CD4-positive, alpha-beta T cell treated with Interleukin-1 beta for 1 hour (primary cell): Measurements from ENCODE around the gene KIFBP.

ENCODE experiments used
- DNase-seq, 2 donors: peaks; one replicate each; pipeline ENCODE4 v3.0.0-alpha.2; 2020 to 2022

Gene KIFBP

GRCh38 chr10:69051710-69052487 is 63.3 kb downstream of the KIFBP start:
- DNase-seq, result no peak

DNA sequence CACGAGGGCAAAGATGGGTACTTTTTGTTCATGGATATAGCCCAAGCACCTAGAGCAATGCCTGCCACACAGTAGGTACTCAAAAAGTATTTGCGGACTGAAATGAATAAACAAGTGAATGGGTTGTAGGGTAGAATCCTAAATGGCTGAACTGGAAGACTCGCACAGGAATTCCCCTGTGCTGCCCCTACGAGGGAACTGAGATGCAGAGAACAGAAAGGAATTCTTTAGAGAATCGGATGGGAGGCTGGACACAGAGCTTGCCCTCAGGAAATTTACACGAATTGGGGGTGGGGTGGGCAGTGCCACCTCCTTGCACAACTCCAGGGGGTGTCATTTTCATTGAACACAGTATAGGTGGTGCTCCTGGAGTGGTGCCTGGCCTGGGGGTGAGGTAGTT is 64.1 kb downstream of the KIFBP start:
- DNase-seq, result no peak

DNA sequence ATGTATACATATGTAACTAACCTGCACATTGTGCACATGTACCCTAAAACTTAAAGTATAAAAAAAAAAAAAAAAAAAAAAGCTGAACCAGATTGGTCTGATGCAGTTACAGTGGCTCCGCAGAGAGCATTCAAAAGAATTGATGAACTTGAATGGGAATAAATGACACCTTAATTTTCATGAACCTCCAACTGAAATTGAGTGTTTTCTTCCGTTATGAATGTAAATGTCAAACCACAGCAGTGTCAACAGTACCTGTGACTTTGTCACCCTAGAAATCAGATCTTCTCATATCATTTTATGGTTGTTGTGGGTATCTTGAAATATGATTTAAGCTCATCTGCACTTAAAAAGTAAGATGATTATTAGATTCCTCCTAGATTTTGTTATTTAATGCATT is 66.6 kb downstream of the KIFBP start:
- no peak for DNase-seq

- DNase-seq, result peak in 1 of 2 donors; percentile 67
Measured at GRCh38 chr10:69056129-69056528, 67.5 kb downstream of the KIFBP start.

GRCh38 chr10:69056536-69057260 is 68.1 kb downstream of the KIFBP start:
- DNase-seq, result no peak

- peak in 1 of 2 donors; percentile 50 for DNase-seq
Measured at GRCh38 chr10:69057261-69057950, 68.8 kb downstream of the KIFBP start.

DNA sequence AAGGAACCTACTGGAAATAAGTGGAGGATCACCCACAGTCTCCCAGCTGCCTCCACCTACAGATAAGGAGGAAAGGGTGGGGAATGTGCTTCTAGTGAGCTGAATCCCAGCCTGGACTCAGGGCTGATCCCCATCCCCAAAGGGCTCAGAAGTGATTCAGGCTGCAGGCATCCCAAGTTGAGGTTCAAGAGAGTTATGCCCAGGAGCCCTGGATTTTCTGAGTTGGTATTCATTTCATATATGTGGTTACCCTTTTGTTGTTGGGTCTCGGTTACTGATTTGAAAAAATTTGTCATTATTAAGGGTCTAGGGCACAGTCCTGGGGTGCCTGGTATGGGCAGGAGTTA is 69.3 kb downstream of the KIFBP start:
- no peak for DNase-seq

GRCh38 chr10:69060127-69060798 is 71.7 kb downstream of the KIFBP start:
- DNase-seq, result no peak

DNA sequence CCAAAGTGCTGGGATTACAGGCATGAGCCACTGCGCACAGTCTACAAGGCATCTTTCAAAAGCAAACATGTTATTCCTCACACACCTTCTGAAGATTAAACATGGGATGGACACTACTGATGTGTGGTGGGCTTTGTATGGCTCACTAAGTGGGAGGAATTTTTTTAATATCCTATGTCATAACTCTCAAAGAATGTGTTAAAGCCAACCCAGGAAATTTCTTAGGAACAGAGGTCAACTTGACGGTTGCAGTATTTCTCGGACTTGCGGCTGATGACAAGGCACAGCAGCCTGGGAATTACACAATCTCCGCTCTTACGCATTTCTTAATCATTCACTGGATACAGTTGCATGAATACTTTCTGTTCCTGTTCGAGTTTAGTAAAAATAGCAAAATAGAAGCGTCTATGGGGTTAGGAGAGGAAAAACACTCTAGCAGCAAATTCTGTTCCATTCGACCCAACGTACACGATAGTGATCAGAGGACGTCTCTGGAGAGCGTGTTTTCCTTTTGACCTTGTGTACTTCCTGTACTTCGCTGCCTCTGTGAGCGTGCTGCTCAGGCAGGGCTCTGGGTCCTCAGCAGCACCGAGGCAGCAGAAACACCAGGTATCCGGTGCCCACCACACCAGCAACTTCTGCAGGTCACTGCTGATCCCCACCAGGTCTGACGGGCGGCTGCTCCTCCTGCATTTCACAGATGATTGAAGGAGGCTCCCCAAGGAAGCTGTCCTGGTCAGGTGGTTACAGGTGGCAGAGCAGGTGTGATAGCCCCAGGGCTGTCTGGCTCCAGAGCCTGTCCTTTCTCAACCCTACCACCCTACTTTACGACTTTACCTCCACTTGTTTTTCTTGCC is 72.9 kb downstream of the KIFBP start:
- peak; percentile 45 to 68 for DNase-seq

DNA sequence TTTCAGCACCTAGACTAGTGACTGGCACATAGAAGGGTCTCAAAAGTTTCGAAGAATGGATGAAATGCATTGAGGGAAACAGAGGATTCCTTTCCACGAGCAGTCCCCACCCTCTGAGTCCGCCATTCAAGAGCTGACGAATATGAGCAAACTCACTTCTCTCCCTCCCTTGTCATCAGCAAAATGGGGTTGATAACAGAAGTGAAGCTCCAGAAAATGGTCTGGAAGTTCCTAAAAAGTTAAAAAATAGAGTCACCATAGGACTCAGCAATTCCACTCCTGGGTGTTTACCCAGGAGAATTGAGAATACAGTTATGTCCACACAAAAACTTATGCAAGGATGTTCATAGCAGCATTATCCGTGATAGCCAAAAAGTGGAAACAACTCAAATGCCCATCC is 74.3 kb downstream of the KIFBP start:
- no peak for DNase-seq

DNA sequence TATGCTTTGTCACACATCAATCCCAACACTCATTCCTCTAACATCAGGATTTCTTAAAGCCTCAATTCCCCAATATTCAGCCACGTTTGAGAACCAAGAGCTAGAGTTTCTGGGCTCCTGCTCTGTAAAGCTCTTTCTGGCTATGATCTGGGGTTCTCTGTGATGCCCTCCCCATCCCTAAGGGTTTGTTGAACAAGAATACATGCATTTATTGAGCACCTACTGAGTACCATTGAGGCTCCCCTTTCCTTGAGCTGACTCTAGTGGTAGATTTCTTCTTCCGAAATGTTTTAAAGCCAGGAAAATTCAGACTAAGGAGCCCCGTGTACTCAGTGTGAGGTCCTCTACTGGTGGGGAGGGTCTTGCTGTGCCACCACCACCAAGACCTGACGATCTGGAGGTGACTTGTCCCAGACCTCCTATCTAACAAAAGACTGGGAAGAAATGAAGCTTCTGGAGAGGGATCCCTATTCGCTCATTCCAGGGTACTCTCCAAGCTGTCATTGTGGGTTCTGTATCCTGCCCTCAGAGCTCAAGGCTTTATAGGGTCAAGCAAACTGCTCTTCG is 76.2 kb downstream of the KIFBP start:
- no peak for DNase-seq

DNA sequence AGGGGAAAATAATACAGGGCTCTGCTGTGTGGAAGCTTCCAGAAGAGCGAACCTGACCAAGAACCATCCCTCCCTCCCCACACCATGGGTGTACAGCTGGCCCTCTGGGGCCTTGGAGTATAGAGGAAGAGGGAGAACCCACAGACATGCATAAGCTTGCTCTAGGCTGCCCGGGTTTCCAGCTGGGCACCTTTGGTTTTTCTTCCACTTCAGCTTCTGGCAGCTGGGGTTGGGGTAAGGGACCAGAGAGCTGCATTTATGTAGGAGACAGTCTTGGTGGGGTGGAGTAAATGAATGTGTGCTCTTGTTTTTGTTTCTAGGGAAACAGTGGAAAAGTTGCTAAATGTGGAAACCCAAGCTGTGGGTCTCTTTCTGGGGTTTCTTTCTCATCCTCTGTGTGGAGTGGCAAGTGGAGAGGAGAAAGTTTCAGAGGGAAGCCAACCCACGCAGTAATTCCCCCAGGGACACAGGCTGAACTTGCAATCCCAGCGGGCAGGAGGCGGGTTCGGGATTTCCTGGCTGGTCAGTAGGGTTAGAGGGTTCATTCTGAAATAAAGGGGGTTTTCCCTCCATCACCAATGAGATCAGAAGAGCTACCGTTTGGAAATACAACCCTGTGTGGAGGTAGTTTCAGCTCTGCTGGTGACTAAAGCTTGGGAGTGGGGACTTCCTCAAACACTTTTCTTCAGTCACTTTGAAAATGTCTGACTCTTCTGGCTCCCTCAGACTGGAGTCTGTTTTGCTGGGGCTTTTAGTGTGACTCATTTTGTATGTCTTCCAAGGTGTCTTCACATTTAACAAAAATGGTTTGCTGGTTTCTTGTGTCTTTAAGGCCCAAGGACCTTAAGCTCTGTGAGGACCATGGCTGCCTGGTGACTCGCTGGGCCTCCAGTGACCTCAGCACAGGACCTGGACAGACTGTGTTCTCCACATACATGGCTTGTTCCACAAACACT is 77.1 kb downstream of the KIFBP start:
- peak in 1 of 2 donors; percentile 81 for DNase-seq
